HG02798 (cell line): Measurements from ENCODE around the gene CNN3.
A peak's percentile ranks its signal among the peaks of the same experiment; 100 is the strongest.

ENCODE experiments used
- ATAC-seq: cut with Tn5 transposase; IDR thresholded peaks from one replicate; pipeline ENCODE4 v1.9.1; 2021; ENCODE audit warnings: mild to moderate bottlenecking; ENCODE audit not compliant: unreplicated experiment, poor library complexity

The CNN3 gene

GRCh38 chr1:94894630-94895029 lies 32.3 kb downstream of the CNN3 start:
- ATAC-seq, result no peak

GRCh38 chr1:94892604-94893254 lies 34.2 kb downstream of the CNN3 start:
- no peak for ATAC-seq

- no peak for ATAC-seq
Measured at GRCh38 chr1:94888201-94888600, 38.7 kb downstream of the CNN3 start.

GRCh38 chr1:94887603-94888171 lies 39.2 kb downstream of the CNN3 start:
- no peak for ATAC-seq

GRCh38 chr1:94887106-94887505 lies 39.8 kb downstream of the CNN3 start:
- no peak for ATAC-seq

GRCh38 chr1:94886361-94886760 lies 40.5 kb downstream of the CNN3 start:
- no peak for ATAC-seq

- no peak for ATAC-seq
Measured at GRCh38 chr1:94884507-94884906, 42.4 kb downstream of the CNN3 start.

- no peak for ATAC-seq
Measured at GRCh38 chr1:94884106-94884505, 42.8 kb downstream of the CNN3 start.

GRCh38 chr1:94883691-94884090 lies 43.2 kb downstream of the CNN3 start:
- ATAC-seq, result no peak

GRCh38 chr1:94878329-94878728 lies 48.6 kb downstream of the CNN3 start:
- ATAC-seq, result no peak

- no peak for ATAC-seq
Measured at GRCh38 chr1:94876362-94876761, 50.5 kb downstream of the CNN3 start.

- ATAC-seq, result no peak
Measured at GRCh38 chr1:94875794-94876193, 51.1 kb downstream of the CNN3 start.

GRCh38 chr1:94874423-94874822 lies 52.5 kb downstream of the CNN3 start:
- ATAC-seq, result no peak

GRCh38 chr1:94873520-94874351 lies 53.2 kb downstream of the CNN3 start:
- ATAC-seq, result peak; percentile 79

GRCh38 chr1:94872771-94873495 lies 54.0 kb downstream of the CNN3 start:
- ATAC-seq, result no peak

- ATAC-seq, result no peak
Measured at GRCh38 chr1:94871031-94871430, 55.9 kb downstream of the CNN3 start.

GRCh38 chr1:94866164-94866807 lies 60.6 kb downstream of the CNN3 start:
- no peak for ATAC-seq

- ATAC-seq, result no peak
Measured at GRCh38 chr1:94865360-94865759, 61.5 kb downstream of the CNN3 start.

- ATAC-seq, result no peak
Measured at GRCh38 chr1:94864821-94865220, 62.1 kb downstream of the CNN3 start.

GRCh38 chr1:94863919-94864318 lies 63.0 kb downstream of the CNN3 start:
- no peak for ATAC-seq
